Panc1 (cell line): Measurements from ENCODE around the gene ALOX12B. TPM values are rescaled to one million over a fixed set of nuclear protein-coding genes. Genes with fewer than 3 reads are reported as not detected.

Experiments
- ATAC-seq: fragments of 200-7000 bp; cut with Tn5 transposase; 2 replicates; pipeline ENCODE4 v1.9.1; 2020; ENCODE audit warnings: mild to moderate bottlenecking, moderate library complexity
- BruUV-seq: library from RNA; stranded (reverse); fragments of 400-500 nt; replicated peaks from 2 replicates; lab custom pipeline; 2021; lab: Mats Ljungman, UMichigan
- CTCF ChIA-PET: fragments of 300-600 bp; sonication (Branson Sonifier 250); formaldehyde crosslinking; loops from one replicate; lab custom pipeline; 2022; ENCODE audit warnings: antibody characterized with exemption; lab: Charles Lee
- POLR2A ChIA-PET: fragments of 300-600 bp; sonication (Branson Sonifier 250); formaldehyde crosslinking; loops from one replicate; lab custom pipeline; 2022; ENCODE audit warnings: antibody characterized with exemption; lab: Charles Lee
- DNase-seq: peaks from one replicate; pipeline ENCODE4 v3.0.0-alpha.2; 2010; ENCODE audit warnings: low read depth, low spot score
- H3K27ac ChIP-seq: 2 replicates; pipeline ENCODE4 v1.5.1; 2011; ENCODE audit warnings: mild to moderate bottlenecking, low read length, inconsistent platforms
- H3K27me3 ChIP-seq: fragments of 200-500 bp; sonication (Bioruptor generic); 2 replicates; pipeline ENCODE4 v1.6.0; 2014; ENCODE audit warnings: low read length, inconsistent platforms; ENCODE audit not compliant: control insufficient read depth, insufficient read depth
- H3K36me3 ChIP-seq: fragments of 200-500 bp; sonication (Bioruptor generic); 2 replicates; pipeline ENCODE4 v1.5.1; 2014; ENCODE audit warnings: inconsistent platforms, mild to moderate bottlenecking, low read length, moderate library complexity; ENCODE audit not compliant: control insufficient read depth, insufficient read depth
- H3K4me1 ChIP-seq: 2 replicates; pipeline ENCODE4 v1.5.1; 2011; ENCODE audit warnings: inconsistent platforms, mild to moderate bottlenecking, low read length, moderate library complexity; ENCODE audit not compliant: control insufficient read depth, insufficient read depth
- H3K4me3 ChIP-seq, 2 experiments: 2 replicates each; pipeline ENCODE4 v1.5.1; 2011 to 2012; ENCODE audit warnings: low read depth in 2 of 2, low read length in 2 of 2, mild to moderate bottlenecking in 2 of 2, inconsistent platforms in 1 of 2, moderate library complexity in 1 of 2
- H3K9me3 ChIP-seq: fragments of 200-500 bp; sonication (Bioruptor generic); 2 replicates; pipeline ENCODE4 v1.5.1; 2014; ENCODE audit warnings: low read depth, mild to moderate bottlenecking, inconsistent platforms, low read length, moderate library complexity; ENCODE audit not compliant: control insufficient read depth, insufficient read depth
- POLR2AphosphoS5 ChIP-seq: IDR thresholded peaks from 2 replicates; pipeline ENCODE4 v1.6.1; 2012; ENCODE audit warnings: mild to moderate bottlenecking, low read depth, low read length, moderate library complexity
- SIN3A ChIP-seq: IDR thresholded peaks from 2 replicates; pipeline ENCODE4 v1.6.1; 2012; ENCODE audit warnings: low read depth, mild to moderate bottlenecking, low read length, moderate library complexity, borderline replicate concordance; ENCODE audit not compliant: insufficient read depth
- TCF7L2 ChIP-seq: IDR thresholded peaks from 2 replicates; pipeline ENCODE4 v1.6.1; 2011; ENCODE audit warnings: mild to moderate bottlenecking, low read depth, low read length, inconsistent platforms
- in situ Hi-C: cut with HindIII; loops from 2 replicates; pipeline ENCODE4 v1.10.0; 2016; ENCODE audit warnings: low sequenced_read_pairs, low pct_unique_long_range_greater_than_20kb
- intact Hi-C: fragments of 100-400 bp; cut with micrococcal nuclease; formaldehyde crosslinking; loops from one replicate; pipeline ENCODE4 v1.10.0; 2022; ENCODE audit not compliant: unreplicated experiment
- total RNA-seq: library from RNA; stranded (reverse); gene quantifications from one replicate; pipeline ENCODE4 v1.2.1, GENCODE V29; 2021; ENCODE audit not compliant: unreplicated experiment
- TF ChIP-seq, protein P1 (sequence below): fragments of 450-650 bp; IDR thresholded peaks from 2 replicates; pipeline ENCODE4 v1.5.1; 2017; ENCODE audit warnings: mild to moderate bottlenecking
- TF ChIP-seq, protein P2 (sequence below), 2 experiments: IDR thresholded peaks; 2 replicates each; pipeline ENCODE4 v1.6.1; 2011 to 2012; ENCODE audit warnings: low read depth in 2 of 2, control low read depth in 1 of 2, low read length in 1 of 2, mild to moderate bottlenecking in 1 of 2, moderate library complexity in 1 of 2; ENCODE audit not compliant: insufficient read depth in 1 of 2

Gene ALOX12B
- total RNA-seq, 1 experiment from 2014 or later = not detected

DNA sequence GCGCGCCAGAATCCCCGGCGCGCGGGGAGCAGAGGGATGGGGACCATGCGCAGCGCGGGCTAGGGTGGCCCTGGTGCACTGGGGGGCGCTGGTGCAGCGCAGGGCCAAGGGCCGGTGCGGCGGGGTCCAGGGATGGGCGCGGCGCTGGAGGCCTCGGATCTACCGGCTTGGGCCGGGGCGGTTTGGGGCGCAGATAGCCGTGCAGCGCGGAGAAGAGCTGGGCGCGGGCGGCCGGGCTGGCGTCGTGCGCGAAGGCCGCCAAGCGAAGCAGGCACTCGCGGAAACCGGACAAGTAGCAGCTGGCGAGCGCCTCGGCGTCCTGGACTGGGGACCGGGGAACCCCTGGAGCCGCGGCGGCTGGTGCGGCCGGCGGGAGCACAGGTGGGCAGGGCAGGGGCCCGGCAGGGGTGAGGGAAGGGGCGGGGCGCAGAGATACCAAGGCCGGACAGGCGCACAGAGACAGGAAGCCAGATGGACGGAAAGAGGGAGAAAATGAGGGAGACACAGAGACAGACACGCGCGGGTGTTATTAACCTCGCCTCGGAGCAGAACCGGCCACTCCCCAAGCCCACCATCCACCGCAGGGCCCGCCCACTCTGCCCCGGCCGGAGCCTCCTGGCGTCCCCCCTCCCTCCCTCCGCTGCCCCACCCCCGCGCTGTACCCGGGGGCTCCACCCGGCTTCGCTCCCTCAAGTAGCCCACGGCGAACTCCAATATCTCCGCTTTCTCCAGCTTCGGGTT is 34.3 kb upstream of the ALOX12B start:
- intact Hi-C loops = loop anchor here (10.0 kb wide), 1 partner anchor 103 kb away; no protein-coding TSS in a partner anchor
- no peak for TF ChIP-seq POLR2AphosphoS5
- 0 out of 2 replicates have a peak, but pooled peaks have one; percentile 25 for TF ChIP-seq SIN3A
- TF ChIP-seq, protein P1, sequence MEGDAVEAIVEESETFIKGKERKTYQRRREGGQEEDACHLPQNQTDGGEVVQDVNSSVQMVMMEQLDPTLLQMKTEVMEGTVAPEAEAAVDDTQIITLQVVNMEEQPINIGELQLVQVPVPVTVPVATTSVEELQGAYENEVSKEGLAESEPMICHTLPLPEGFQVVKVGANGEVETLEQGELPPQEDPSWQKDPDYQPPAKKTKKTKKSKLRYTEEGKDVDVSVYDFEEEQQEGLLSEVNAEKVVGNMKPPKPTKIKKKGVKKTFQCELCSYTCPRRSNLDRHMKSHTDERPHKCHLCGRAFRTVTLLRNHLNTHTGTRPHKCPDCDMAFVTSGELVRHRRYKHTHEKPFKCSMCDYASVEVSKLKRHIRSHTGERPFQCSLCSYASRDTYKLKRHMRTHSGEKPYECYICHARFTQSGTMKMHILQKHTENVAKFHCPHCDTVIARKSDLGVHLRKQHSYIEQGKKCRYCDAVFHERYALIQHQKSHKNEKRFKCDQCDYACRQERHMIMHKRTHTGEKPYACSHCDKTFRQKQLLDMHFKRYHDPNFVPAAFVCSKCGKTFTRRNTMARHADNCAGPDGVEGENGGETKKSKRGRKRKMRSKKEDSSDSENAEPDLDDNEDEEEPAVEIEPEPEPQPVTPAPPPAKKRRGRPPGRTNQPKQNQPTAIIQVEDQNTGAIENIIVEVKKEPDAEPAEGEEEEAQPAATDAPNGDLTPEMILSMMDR = peak; percentile 94
- TF ChIP-seq, protein P2, sequence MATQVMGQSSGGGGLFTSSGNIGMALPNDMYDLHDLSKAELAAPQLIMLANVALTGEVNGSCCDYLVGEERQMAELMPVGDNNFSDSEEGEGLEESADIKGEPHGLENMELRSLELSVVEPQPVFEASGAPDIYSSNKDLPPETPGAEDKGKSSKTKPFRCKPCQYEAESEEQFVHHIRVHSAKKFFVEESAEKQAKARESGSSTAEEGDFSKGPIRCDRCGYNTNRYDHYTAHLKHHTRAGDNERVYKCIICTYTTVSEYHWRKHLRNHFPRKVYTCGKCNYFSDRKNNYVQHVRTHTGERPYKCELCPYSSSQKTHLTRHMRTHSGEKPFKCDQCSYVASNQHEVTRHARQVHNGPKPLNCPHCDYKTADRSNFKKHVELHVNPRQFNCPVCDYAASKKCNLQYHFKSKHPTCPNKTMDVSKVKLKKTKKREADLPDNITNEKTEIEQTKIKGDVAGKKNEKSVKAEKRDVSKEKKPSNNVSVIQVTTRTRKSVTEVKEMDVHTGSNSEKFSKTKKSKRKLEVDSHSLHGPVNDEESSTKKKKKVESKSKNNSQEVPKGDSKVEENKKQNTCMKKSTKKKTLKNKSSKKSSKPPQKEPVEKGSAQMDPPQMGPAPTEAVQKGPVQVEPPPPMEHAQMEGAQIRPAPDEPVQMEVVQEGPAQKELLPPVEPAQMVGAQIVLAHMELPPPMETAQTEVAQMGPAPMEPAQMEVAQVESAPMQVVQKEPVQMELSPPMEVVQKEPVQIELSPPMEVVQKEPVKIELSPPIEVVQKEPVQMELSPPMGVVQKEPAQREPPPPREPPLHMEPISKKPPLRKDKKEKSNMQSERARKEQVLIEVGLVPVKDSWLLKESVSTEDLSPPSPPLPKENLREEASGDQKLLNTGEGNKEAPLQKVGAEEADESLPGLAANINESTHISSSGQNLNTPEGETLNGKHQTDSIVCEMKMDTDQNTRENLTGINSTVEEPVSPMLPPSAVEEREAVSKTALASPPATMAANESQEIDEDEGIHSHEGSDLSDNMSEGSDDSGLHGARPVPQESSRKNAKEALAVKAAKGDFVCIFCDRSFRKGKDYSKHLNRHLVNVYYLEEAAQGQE (IDR thresholded peaks at IDR 0.05; ENCODE audit: insufficient read depth in 1 of 2, low read depth in 2 of 2, low read length in 1 of 2) = no peak
- TF ChIP-seq TCF7L2 = no peak
- 0 out of 2 replicates have a peak, but pooled peaks cover 4% of the 10 kb centered on the region for H3K4me1 ChIP-seq
- H3K4me3 ChIP-seq = peak overlapping the region; percentile 60 to 92
- DNase-seq (no peak), ATAC-seq (peak; percentile 56)
- BruUV-seq = no TSS peak
- in situ Hi-C loops = no loop called here
- H3K27ac ChIP-seq = peak overlapping the region; percentile 65; the same call in 1 of the 2 replicates
- H3K9me3 ChIP-seq = no peaks in the 10 kb centered on the region
- ChIA-PET POLR2A (interaction anchor here (0.6 kb wide), 1 partner anchor 235 kb away, joined by 3 read pairs; no protein-coding TSS in a partner anchor), CTCF (interaction anchor here (0.5 to 0.7 kb wide), 3 partner anchors 32 to 80 kb away, joined by 3 to 4 read pairs (median 3); no protein-coding TSS in a partner anchor)
- no peaks in the 10 kb centered on the region for H3K27me3 ChIP-seq
- H3K36me3 ChIP-seq = no peaks in the 10 kb centered on the region

DNA sequence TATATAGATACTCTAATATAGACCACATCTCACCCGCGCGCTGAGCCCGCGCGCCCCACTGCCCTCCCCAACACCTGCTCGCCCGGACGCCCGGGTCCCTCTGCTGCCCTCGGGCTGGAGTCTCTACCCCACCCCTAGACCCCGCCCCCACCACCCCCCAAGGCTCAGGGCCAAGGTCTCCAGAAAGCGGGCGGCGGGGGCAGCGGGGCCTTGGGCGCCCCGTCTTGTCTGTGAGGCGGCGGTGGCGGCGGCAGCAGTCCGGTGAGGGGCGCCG is 33.8 kb upstream of the ALOX12B start:
- POLR2A ChIA-PET = interaction anchor here (0.6 kb wide), 1 partner anchor 235 kb away, joined by 3 read pairs; no protein-coding TSS in a partner anchor
- Histone ChIP-seq H3K4me3 (peak overlapping the region; percentile 60 to 92), H3K4me1 (0 out of 2 replicates have a peak, but pooled peaks cover 4% of the 10 kb centered on the region), H3K27ac (no peak overlapping the region; the same call in 1 of the 2 replicates), H3K27me3 (no peaks in the 10 kb centered on the region), H3K36me3 (no peaks in the 10 kb centered on the region), H3K9me3 (no peaks in the 10 kb centered on the region)
- no peak for TF ChIP-seq TCF7L2
- in situ Hi-C loops = no loop called here
- ATAC-seq (0 out of 2 replicates have a peak, but pooled peaks have one; percentile 0), DNase-seq (no peak)
- no TSS peak for BruUV-seq
- CTCF ChIA-PET = no interaction called here
- intact Hi-C loops = loop anchor here (10.0 kb wide), 1 partner anchor 103 kb away; no protein-coding TSS in a partner anchor
